ENCODE results near the gene LMX1A.

- TF ChIP-seq POLR2AphosphoS5 (IDR thresholded peaks at IDR 0.05) (no peak), EZH2 (IDR thresholded peaks at IDR 0.05; ENCODE audit: borderline replicate concordance, insufficient read depth, low read length, poor library complexity, severe bottlenecking) (no peak), CTCF (IDR thresholded peaks at IDR 0.05; ENCODE audit: poor library complexity, severe bottlenecking) (no peak), TAF1 (IDR thresholded peaks at IDR 0.05; ENCODE audit: low read depth) (no peak), RAD21 (conservative IDR thresholded peaks at IDR 0.05) (no peak), SMC3 (conservative IDR thresholded peaks at IDR 0.05; ENCODE audit: poor library complexity) (no peak)
Observed at GRCh38 chr1:165364568-165365133, 8.1 kb upstream of the LMX1A start.

Measured in neural cell (in vitro differentiated cells).